Keratinocyte (primary cell): Measurements from ENCODE around the gene NUDT13.

Source experiments
- EZH2 ChIP-seq: IDR thresholded peaks from one replicate; pipeline ENCODE4 v1.6.1; 2012; ENCODE audit warnings: inconsistent platforms, mild to moderate bottlenecking, low read length, moderate library complexity
- TF ChIP-seq, protein P1 (sequence below), 3 experiments: IDR thresholded peaks in 1 of 3; conservative IDR thresholded peaks in 1 of 3; optimal IDR thresholded peaks in 1 of 3; 2 replicates in 2 of 3; 3 replicates in 1 of 3; pipeline versions ENCODE3 to v1.5.1; 2011; ENCODE audit warnings: low read length in 3 of 3, mild to moderate bottlenecking in 3 of 3, moderate library complexity in 2 of 3, control low read depth in 1 of 3, inconsistent platforms in 1 of 3; ENCODE audit not compliant: insufficient read depth in 2 of 3; ENCODE audit errors: extremely low read depth in 1 of 3

DNA sequence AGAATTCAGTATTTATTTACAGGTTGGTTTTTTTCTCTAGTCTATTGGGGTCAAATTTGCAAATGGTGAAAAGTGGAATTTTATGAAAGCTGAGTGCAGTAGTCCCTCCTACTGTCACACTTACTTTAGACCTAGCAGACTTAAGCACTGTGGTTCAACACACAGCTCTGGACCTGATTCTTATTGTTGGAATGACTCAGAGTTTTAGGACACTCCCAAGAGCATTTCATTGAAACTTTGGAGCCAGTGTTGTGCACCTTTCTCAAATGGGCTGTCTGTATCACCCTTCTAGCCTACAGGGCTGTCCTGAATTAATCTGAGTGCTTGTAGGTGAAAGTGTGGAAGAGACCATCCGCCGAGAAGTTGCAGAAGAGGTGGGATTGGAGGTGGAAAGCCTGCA, 16.1 kb downstream of the NUDT13 start:
- TF ChIP-seq, protein P1, sequence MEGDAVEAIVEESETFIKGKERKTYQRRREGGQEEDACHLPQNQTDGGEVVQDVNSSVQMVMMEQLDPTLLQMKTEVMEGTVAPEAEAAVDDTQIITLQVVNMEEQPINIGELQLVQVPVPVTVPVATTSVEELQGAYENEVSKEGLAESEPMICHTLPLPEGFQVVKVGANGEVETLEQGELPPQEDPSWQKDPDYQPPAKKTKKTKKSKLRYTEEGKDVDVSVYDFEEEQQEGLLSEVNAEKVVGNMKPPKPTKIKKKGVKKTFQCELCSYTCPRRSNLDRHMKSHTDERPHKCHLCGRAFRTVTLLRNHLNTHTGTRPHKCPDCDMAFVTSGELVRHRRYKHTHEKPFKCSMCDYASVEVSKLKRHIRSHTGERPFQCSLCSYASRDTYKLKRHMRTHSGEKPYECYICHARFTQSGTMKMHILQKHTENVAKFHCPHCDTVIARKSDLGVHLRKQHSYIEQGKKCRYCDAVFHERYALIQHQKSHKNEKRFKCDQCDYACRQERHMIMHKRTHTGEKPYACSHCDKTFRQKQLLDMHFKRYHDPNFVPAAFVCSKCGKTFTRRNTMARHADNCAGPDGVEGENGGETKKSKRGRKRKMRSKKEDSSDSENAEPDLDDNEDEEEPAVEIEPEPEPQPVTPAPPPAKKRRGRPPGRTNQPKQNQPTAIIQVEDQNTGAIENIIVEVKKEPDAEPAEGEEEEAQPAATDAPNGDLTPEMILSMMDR (optimal IDR thresholded peaks at IDR 0.05 in 1 of 3, IDR thresholded peaks at IDR 0.05 in 1 of 3, conservative IDR thresholded peaks at IDR 0.05 in 1 of 3; ENCODE audit: extremely low read depth in 1 of 3, insufficient read depth in 2 of 3, low read length in 3 of 3), result no peak
- TF ChIP-seq EZH2, result no peak
